ENCODE measurements around the gene RNF4. TPM values are rescaled to one million over a fixed set of nuclear protein-coding genes. Genes with fewer than 3 reads are reported as not detected.

The RNF4 gene
- total and polyA plus RNA-seq, 2 donors (not counting 1 experiment from before 2014, with no cell fraction given): 45.6 to 72.4 TPM

DNA sequence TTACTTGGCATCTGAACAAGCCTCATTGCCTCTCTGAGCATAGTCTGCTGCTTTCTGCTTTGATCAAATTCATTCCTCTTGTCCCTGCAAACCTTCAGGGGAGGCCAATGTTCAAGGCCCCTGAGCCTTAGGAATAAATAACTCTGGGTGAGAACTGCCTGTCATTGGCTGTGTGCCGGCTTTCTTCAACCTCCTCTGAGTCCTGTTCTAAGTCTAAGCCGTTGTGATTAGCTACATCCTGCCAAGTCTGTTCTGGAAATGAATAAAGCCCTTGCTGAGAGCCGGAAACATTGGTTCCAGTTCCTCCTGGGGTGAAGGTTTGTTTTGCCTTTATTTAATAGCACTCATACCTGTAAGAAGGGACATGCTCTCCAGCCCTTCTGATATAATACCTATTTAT is 13.8 kb downstream of the RNF4 start:
- TF ChIP-seq, protein P1, sequence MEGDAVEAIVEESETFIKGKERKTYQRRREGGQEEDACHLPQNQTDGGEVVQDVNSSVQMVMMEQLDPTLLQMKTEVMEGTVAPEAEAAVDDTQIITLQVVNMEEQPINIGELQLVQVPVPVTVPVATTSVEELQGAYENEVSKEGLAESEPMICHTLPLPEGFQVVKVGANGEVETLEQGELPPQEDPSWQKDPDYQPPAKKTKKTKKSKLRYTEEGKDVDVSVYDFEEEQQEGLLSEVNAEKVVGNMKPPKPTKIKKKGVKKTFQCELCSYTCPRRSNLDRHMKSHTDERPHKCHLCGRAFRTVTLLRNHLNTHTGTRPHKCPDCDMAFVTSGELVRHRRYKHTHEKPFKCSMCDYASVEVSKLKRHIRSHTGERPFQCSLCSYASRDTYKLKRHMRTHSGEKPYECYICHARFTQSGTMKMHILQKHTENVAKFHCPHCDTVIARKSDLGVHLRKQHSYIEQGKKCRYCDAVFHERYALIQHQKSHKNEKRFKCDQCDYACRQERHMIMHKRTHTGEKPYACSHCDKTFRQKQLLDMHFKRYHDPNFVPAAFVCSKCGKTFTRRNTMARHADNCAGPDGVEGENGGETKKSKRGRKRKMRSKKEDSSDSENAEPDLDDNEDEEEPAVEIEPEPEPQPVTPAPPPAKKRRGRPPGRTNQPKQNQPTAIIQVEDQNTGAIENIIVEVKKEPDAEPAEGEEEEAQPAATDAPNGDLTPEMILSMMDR (conservative IDR thresholded peaks at IDR 0.05 in 1 of 2, IDR thresholded peaks at IDR 0.05 in 1 of 2; ENCODE audit: low read depth in 1 of 2, low read length in 2 of 2): no peak
- Histone ChIP-seq H3K4me1 (ENCODE audit: control insufficient read depth, extremely low read depth, insufficient read depth, low read length) (no peaks in the 10 kb centered on the region), H3K27ac (ENCODE audit: insufficient read depth, low read length) (no peak overlapping the region), H3K36me3 (ENCODE audit: control insufficient read depth, insufficient read depth, low read length) (no peaks in the 10 kb centered on the region), H3K9me3 (ENCODE audit: control insufficient read depth, insufficient read depth, low read depth, low read length) (no peaks in the 10 kb centered on the region), H2AFZ (ENCODE audit: low read length) (no peak overlapping the region), H4K20me1 (ENCODE audit: control insufficient read depth, extremely low read depth, insufficient read depth, low read length) (peaks cover 3% of the 10 kb centered on the region), H3K27me3 (ENCODE audit: control insufficient read depth, insufficient read depth, low read length) (no peaks in the 10 kb centered on the region), H3K9ac (ENCODE audit: insufficient read depth, low read length) (no peak overlapping the region), H3K4me3 (replicated peaks in 1 of 4; ENCODE audit: control extremely low read depth in 1 of 4, insufficient read depth in 1 of 4, low read depth in 3 of 4, low read length in 4 of 4) (no peak overlapping the region), H3K4me2 (ENCODE audit: extremely low read depth, insufficient read depth, low read length) (no peak overlapping the region), H3K79me2 (ENCODE audit: control insufficient read depth, insufficient read depth, low read length) (peaks cover 98% of the 10 kb centered on the region)
- peak; percentile 48 to 66 for DNase-seq (ENCODE audit: low read depth in 2 of 2)

DNA sequence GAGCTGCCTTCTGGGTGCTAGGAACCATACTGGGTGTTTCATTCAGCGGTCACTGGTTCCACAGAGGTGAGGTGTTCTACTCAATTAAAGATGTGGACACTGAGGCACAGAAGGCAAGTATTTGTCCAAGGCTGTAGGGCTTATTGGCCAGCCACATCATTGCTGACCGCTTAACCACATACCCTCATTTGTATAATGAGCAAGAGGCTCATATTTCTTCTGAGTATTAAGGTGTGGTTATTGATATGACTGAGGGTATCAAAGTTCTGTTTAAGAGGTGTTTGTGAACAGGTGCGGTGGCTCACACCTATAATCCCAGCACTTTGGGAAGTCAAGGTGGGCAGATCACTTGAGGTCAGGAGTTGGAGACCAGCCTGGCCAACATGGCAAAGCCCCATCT is 14.3 kb downstream of the RNF4 start:
- no peak overlapping the region for H3K4me2 ChIP-seq (ENCODE audit: extremely low read depth, insufficient read depth, low read length)
- TF ChIP-seq, protein P1 (conservative IDR thresholded peaks at IDR 0.05 in 1 of 2, IDR thresholded peaks at IDR 0.05 in 1 of 2; ENCODE audit: low read depth in 1 of 2, low read length in 2 of 2): no peak
- no peak for TF ChIP-seq EZH2 (IDR thresholded peaks at IDR 0.05; ENCODE audit: low read length, missing control alignments)
- H3K36me3 ChIP-seq (ENCODE audit: control insufficient read depth, insufficient read depth, low read length): no peaks in the 10 kb centered on the region
- no peak for DNase-seq (ENCODE audit: low read depth in 2 of 2)
- H3K9me3 ChIP-seq (ENCODE audit: control insufficient read depth, insufficient read depth, low read depth, low read length): no peaks in the 10 kb centered on the region
- H3K27ac ChIP-seq (ENCODE audit: insufficient read depth, low read length): no peak overlapping the region
- peaks cover 99% of the 10 kb centered on the region for H3K79me2 ChIP-seq (ENCODE audit: control insufficient read depth, insufficient read depth, low read length)
- peaks cover 3% of the 10 kb centered on the region for H4K20me1 ChIP-seq (ENCODE audit: control insufficient read depth, extremely low read depth, insufficient read depth, low read length)
- no peaks in the 10 kb centered on the region for H3K4me1 ChIP-seq (ENCODE audit: control insufficient read depth, extremely low read depth, insufficient read depth, low read length)
- no peak overlapping the region for H3K9ac ChIP-seq (ENCODE audit: insufficient read depth, low read length)
- no peak overlapping the region for H3K4me3 ChIP-seq (replicated peaks in 1 of 4; ENCODE audit: control extremely low read depth in 1 of 4, insufficient read depth in 1 of 4, low read depth in 3 of 4, low read length in 4 of 4)
- no peak overlapping the region for H2AFZ ChIP-seq (ENCODE audit: low read length)
- H3K27me3 ChIP-seq (ENCODE audit: control insufficient read depth, insufficient read depth, low read length): no peaks in the 10 kb centered on the region

DNA sequence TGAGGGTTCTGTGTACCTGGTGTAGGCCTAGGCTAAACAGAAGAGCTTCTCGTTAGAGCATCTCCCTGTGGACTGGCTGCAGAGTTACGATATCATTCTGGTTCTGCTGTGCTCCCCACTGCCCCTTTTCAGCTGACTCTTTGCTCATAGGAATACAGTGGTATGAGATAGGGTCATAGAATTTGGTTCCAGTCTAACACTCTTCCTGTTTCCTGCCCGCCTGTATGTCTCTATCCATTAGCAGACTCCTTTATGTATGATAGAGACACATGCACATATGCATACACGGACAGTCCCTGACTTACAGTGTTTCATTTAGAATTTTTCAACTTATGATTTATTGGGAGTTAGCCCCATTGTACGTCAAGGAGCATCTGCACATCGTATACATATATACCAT is 15.3 kb downstream of the RNF4 start:
- Histone ChIP-seq H3K4me2 (ENCODE audit: extremely low read depth, insufficient read depth, low read length) (no peak overlapping the region), H2AFZ (ENCODE audit: low read length) (no peak overlapping the region), H4K20me1 (ENCODE audit: control insufficient read depth, extremely low read depth, insufficient read depth, low read length) (peaks cover 3% of the 10 kb centered on the region), H3K9me3 (ENCODE audit: control insufficient read depth, insufficient read depth, low read depth, low read length) (no peaks in the 10 kb centered on the region), H3K36me3 (ENCODE audit: control insufficient read depth, insufficient read depth, low read length) (peaks cover under 1% of the 10 kb centered on the region), H3K27me3 (ENCODE audit: control insufficient read depth, insufficient read depth, low read length) (no peaks in the 10 kb centered on the region), H3K9ac (ENCODE audit: insufficient read depth, low read length) (no peak overlapping the region), H3K4me3 (replicated peaks in 1 of 4; ENCODE audit: control extremely low read depth in 1 of 4, insufficient read depth in 1 of 4, low read depth in 3 of 4, low read length in 4 of 4) (no peak overlapping the region), H3K79me2 (ENCODE audit: control insufficient read depth, insufficient read depth, low read length) (peaks cover 98% of the 10 kb centered on the region), H3K4me1 (ENCODE audit: control insufficient read depth, extremely low read depth, insufficient read depth, low read length) (no peaks in the 10 kb centered on the region), H3K27ac (ENCODE audit: insufficient read depth, low read length) (no peak overlapping the region)
- no peak for DNase-seq (ENCODE audit: low read depth in 2 of 2)
- TF ChIP-seq EZH2 (IDR thresholded peaks at IDR 0.05; ENCODE audit: low read length, missing control alignments): no peak

Measured in fibroblast of lung (primary cell).